DND-41 (cell line): ENCODE data around the gene UBAP1.

Experiments
- ATAC-seq: fragments of 200-7000 bp; cut with Tn5 transposase; 3 replicates; pipeline ENCODE4 v1.9.1; 2021; ENCODE audit warnings: low read depth; ENCODE audit not compliant: insufficient read depth
- DNase-seq: peaks from one replicate; pipeline ENCODE4 v3.0.0-alpha.2; 2020
- H2AFZ ChIP-seq: 2 replicates; pipeline ENCODE4 v1.6.0; 2012; ENCODE audit warnings: low read depth, low read length
- H3K27ac ChIP-seq: 2 replicates; pipeline ENCODE4 v1.5.1; 2012; ENCODE audit warnings: low read length, inconsistent platforms
- H3K27me3 ChIP-seq: fragments of 200-600 bp; sonication (generic); 2 replicates; pipeline ENCODE4 v1.6.0; 2012; ENCODE audit warnings: low read length, mild to moderate bottlenecking, inconsistent platforms; ENCODE audit not compliant: insufficient read depth, poor library complexity
- H3K36me3 ChIP-seq: 2 replicates; pipeline ENCODE4 v1.5.1; 2012; ENCODE audit warnings: low read length, inconsistent platforms; ENCODE audit not compliant: insufficient read depth
- H3K4me1 ChIP-seq: 2 replicates; pipeline ENCODE4 v1.5.1; 2012; ENCODE audit warnings: mild to moderate bottlenecking, low read length; ENCODE audit not compliant: insufficient read depth
- H3K4me2 ChIP-seq: 2 replicates; pipeline ENCODE4 v1.6.0; 2012; ENCODE audit warnings: mild to moderate bottlenecking, moderate library complexity, low read length, inconsistent platforms; ENCODE audit not compliant: insufficient read depth
- H3K4me3 ChIP-seq, 2 experiments: fragments of 200-600 bp in 1 of 2; shearing (Covaris generic) in 1 of 2; 2 replicates each; pipeline ENCODE4 v1.5.1; 2012 to 2016; ENCODE audit warnings: inconsistent platforms in 2 of 2, low read length in 2 of 2, mild to moderate bottlenecking in 2 of 2, low read depth in 1 of 2, moderate library complexity in 1 of 2
- H3K79me2 ChIP-seq: 2 replicates; pipeline ENCODE4 v1.6.0; 2012; ENCODE audit warnings: low read length, inconsistent platforms; ENCODE audit not compliant: insufficient read depth
- H3K9ac ChIP-seq: 2 replicates; pipeline ENCODE4 v1.6.0; 2012; ENCODE audit warnings: low read depth, mild to moderate bottlenecking, inconsistent platforms, low read length, moderate library complexity
- H3K9me3 ChIP-seq: 2 replicates; pipeline ENCODE4 v1.5.1; 2012; ENCODE audit warnings: low read length, moderate library complexity, mild to moderate bottlenecking, inconsistent platforms; ENCODE audit not compliant: insufficient read depth, severe bottlenecking
- H4K20me1 ChIP-seq: 2 replicates; pipeline ENCODE4 v1.6.0; 2012; ENCODE audit warnings: low read length; ENCODE audit not compliant: insufficient read depth
- CTCF ChIP-seq: IDR thresholded peaks from 2 replicates; pipeline ENCODE4 v1.5.1; 2012; ENCODE audit warnings: borderline replicate concordance, low read length, moderate library complexity, mild to moderate bottlenecking; ENCODE audit not compliant: poor library complexity, severe bottlenecking; ENCODE audit errors: extremely low read depth
- EZH2 ChIP-seq: IDR thresholded peaks from 3 replicates; pipeline ENCODE4 v1.6.1; 2012; ENCODE audit warnings: borderline replicate concordance, low read depth, mild to moderate bottlenecking, moderate library complexity, low read length, inconsistent platforms; ENCODE audit not compliant: severe bottlenecking

The UBAP1 gene

GRCh38 chr9:34227445-34227844, 48.6 kb downstream of the UBAP1 start:
- H3K79me2 ChIP-seq = peaks cover 9% of the 10 kb centered on the region; the same call in 1 of the 2 replicates
- H3K27me3 ChIP-seq = no peaks in the 10 kb centered on the region
- H3K4me1 ChIP-seq = no peaks in the 10 kb centered on the region
- H3K36me3 ChIP-seq = peaks cover 6% of the 10 kb centered on the region; the same call in 1 of the 2 replicates
- no peak overlapping the region for H2AFZ ChIP-seq
- TF ChIP-seq EZH2 (no peak), CTCF (no peak)
- no peaks in the 10 kb centered on the region for H4K20me1 ChIP-seq
- no peak overlapping the region for H3K9ac ChIP-seq
- no peak overlapping the region for H3K4me2 ChIP-seq
- no peaks in the 10 kb centered on the region for H3K9me3 ChIP-seq
- H3K4me3 ChIP-seq = no peak overlapping the region
- ATAC-seq (no peak), DNase-seq (no peak)
- no peak overlapping the region for H3K27ac ChIP-seq

GRCh38 chr9:34230556-34230955, 51.7 kb downstream of the UBAP1 start:
- H3K4me3 ChIP-seq = no peak overlapping the region
- TF ChIP-seq CTCF = no peak
- no peak for TF ChIP-seq EZH2
- no peak overlapping the region for H3K9ac ChIP-seq
- H3K36me3 ChIP-seq = 0 out of 2 replicates have a peak, but pooled peaks cover 2% of the 10 kb centered on the region
- no peaks in the 10 kb centered on the region for H4K20me1 ChIP-seq
- H3K79me2 ChIP-seq = peaks cover 7% of the 10 kb centered on the region; the same call in 1 of the 2 replicates
- no peak overlapping the region for H2AFZ ChIP-seq
- no peaks in the 10 kb centered on the region for H3K4me1 ChIP-seq
- ATAC-seq (no peak), DNase-seq (no peak)
- no peak overlapping the region for H3K27ac ChIP-seq
- no peaks in the 10 kb centered on the region for H3K9me3 ChIP-seq
- H3K4me2 ChIP-seq = no peak overlapping the region
- no peaks in the 10 kb centered on the region for H3K27me3 ChIP-seq

GRCh38 chr9:34232201-34232600, 53.4 kb downstream of the UBAP1 start:
- Histone ChIP-seq H3K27ac (no peak overlapping the region), H3K27me3 (no peaks in the 10 kb centered on the region), H3K79me2 (peaks cover 6% of the 10 kb centered on the region; the same call in 1 of the 2 replicates), H3K4me2 (no peak overlapping the region), H4K20me1 (no peaks in the 10 kb centered on the region), H3K9ac (no peak overlapping the region), H3K36me3 (peaks cover 17% of the 10 kb centered on the region; the same call in 1 of the 2 replicates), H3K4me1 (no peaks in the 10 kb centered on the region), H2AFZ (no peak overlapping the region), H3K9me3 (no peaks in the 10 kb centered on the region), H3K4me3 (no peak overlapping the region)
- DNase-seq (no peak), ATAC-seq (no peak)
- TF ChIP-seq EZH2 (no peak), CTCF (no peak)

- no peak overlapping the region for H2AFZ ChIP-seq
- H3K4me1 ChIP-seq = no peaks in the 10 kb centered on the region
- no peaks in the 10 kb centered on the region for H3K9me3 ChIP-seq
- peaks cover 26% of the 10 kb centered on the region for H3K36me3 ChIP-seq
- no peak for DNase-seq
- H3K4me2 ChIP-seq = no peak overlapping the region
- no peak for TF ChIP-seq CTCF
- TF ChIP-seq EZH2 = no peak
- H3K27me3 ChIP-seq = no peaks in the 10 kb centered on the region
- no peak for ATAC-seq
- H3K27ac ChIP-seq = no peak overlapping the region
- peaks cover 10% of the 10 kb centered on the region; the same call in 1 of the 2 replicates for H3K79me2 ChIP-seq
- H4K20me1 ChIP-seq = no peaks in the 10 kb centered on the region
- H3K4me3 ChIP-seq = no peak overlapping the region
- no peak overlapping the region for H3K9ac ChIP-seq
These were observed 54.8 kb downstream of the UBAP1 start for GRCh38 chr9:34233672-34234071.
